A549 (cell line): ENCODE data around the gene SMAD6. TPM values are rescaled to one million over a fixed set of nuclear protein-coding genes. Genes with fewer than 3 reads are reported as not detected.

Experiments used
- ATAC-seq, 2 experiments: fragments of 200-7000 bp in 1 of 2; fragments of >200 bp in 1 of 2; cut with Nextera tagmentation in 1 of 2; cut with Tn5 transposase in 1 of 2; 3 replicates each; pipeline versions ENCODE4 v1.8.0 to v1.9.1; 2018 to 2020; ENCODE audit warnings: mild to moderate bottlenecking in 1 of 2, moderate library complexity in 1 of 2
- CTCF ChIA-PET: fragments of 300-600 bp; sonication (Branson Sonifier 250); formaldehyde crosslinking; extraction: SDS; loops from one replicate; lab custom pipeline; 2021; ENCODE audit warnings: antibody characterized with exemption, inconsistent platforms; lab: Yijun Ruan, JAX
- POLR2A ChIA-PET: fragments of 350-600 bp; formaldehyde crosslinking; extraction: SDS; loops from one replicate; lab custom pipeline; 2021; ENCODE audit warnings: antibody characterized with exemption, inconsistent platforms; lab: Yijun Ruan, JAX
- DNase-seq, 2 experiments: peaks; one replicate each; pipeline versions ENCODE4 v3.0.0 to v3.0.0-alpha.2; 2011 to 2016; ENCODE audit warnings: low read depth in 1 of 2, low spot score in 1 of 2
- FAIRE-seq: peaks from 2 replicates; lab custom pipeline; 2011; peaks lifted over from hg19 to GRCh38; lab: Jason Lieb, UNC
- H3K27ac ChIP-seq, 2 experiments: fragments of >200 bp; sonication (Bioruptor Twin); formaldehyde crosslinking; 3 replicates each; pipeline ENCODE4 v1.5.1; 2016 to 2017
- H3K4me1 ChIP-seq: fragments of >200 bp; sonication (Bioruptor Twin); formaldehyde crosslinking; 3 replicates; pipeline ENCODE4 v1.6.1; 2016
- H3K4me2 ChIP-seq: fragments of >200 bp; sonication (Bioruptor Twin); formaldehyde crosslinking; 3 replicates; pipeline ENCODE4 v1.6.1; 2016
- H3K4me3 ChIP-seq: fragments of >200 bp; sonication (Bioruptor Twin); formaldehyde crosslinking; 3 replicates; pipeline ENCODE4 v1.5.1; 2016
- H3K9me3 ChIP-seq: fragments of >200 bp; sonication (Bioruptor Twin); formaldehyde crosslinking; 3 replicates; pipeline ENCODE4 v1.6.1; 2016
- ATOH8 ChIP-seq: fragments of 250-450 bp; sonication (Bioruptor Pico); IDR thresholded peaks from 2 replicates; pipeline ENCODE4 v1.5.0; 2020; ENCODE audit warnings: low read depth, mild to moderate bottlenecking, moderate library complexity
- CEBPB ChIP-seq, 2 experiments: fragments of >200 bp in 1 of 2; sonication (Bioruptor Twin) in 1 of 2; formaldehyde crosslinking in 1 of 2; IDR thresholded peaks; 2 replicates each; pipeline ENCODE4 v1.6.1; 2012 to 2016
- FOSL2 ChIP-seq, 2 experiments: fragments of 450-650 bp in 1 of 2; fragments of >200 bp in 1 of 2; sonication (Bioruptor Twin) in 1 of 2; formaldehyde crosslinking; IDR thresholded peaks; 2 replicates each; pipeline versions ENCODE4 v1.5.0 to v1.6.1; 2016 to 2020; ENCODE audit warnings: mild to moderate bottlenecking in 1 of 2, moderate library complexity in 1 of 2
- HDAC2 ChIP-seq: fragments of 200-600 bp; sonication (generic); IDR thresholded peaks from 2 replicates; pipeline ENCODE4 v1.6.1; 2016
- HEYL ChIP-seq: fragments of 250-450 bp; sonication (Bioruptor Pico); IDR thresholded peaks from 2 replicates; pipeline ENCODE4 v1.8.0; 2021; ENCODE audit warnings: mild to moderate bottlenecking, moderate library complexity
- JUNB ChIP-seq: fragments of >200 bp; sonication (Bioruptor Twin); formaldehyde crosslinking; IDR thresholded peaks from 2 replicates; pipeline ENCODE4 v1.6.1; 2016
- MAX ChIP-seq: IDR thresholded peaks from 2 replicates; pipeline ENCODE4 v1.6.1; 2012
- MYC ChIP-seq: IDR thresholded peaks from 2 replicates; pipeline ENCODE4 v1.6.1; 2012; ENCODE audit warnings: mild to moderate bottlenecking, inconsistent platforms, low read length, improper control_type of control experiment, borderline replicate concordance
- POLR2AphosphoS2 ChIP-seq: conservative IDR thresholded peaks from 2 replicates; pipeline ENCODE4 v1.6.1; 2012; ENCODE audit warnings: low read length, improper control_type of control experiment, inconsistent platforms
- ZFP36 ChIP-seq: fragments of 450-650 bp; IDR thresholded peaks from 2 replicates; pipeline ENCODE4 v1.6.1; 2014; ENCODE audit warnings: borderline replicate concordance; ENCODE audit not compliant: partially characterized antibody
- WGBS: methylation state at CpG from one replicate; pipeline ENCODE4 v1.1.6; 2017; ENCODE audit errors: missing lambda C conversion rate; 5-methylcytosine and 5-hydroxymethylcytosine counted together
- polyA plus RNA-seq, 4 experiments: library from polyadenylated mRNA; depleted of rRNA in 3 of 4; stranded (reverse); fragments of >200 nt; fragmentation: RNase III in 1 of 4; extraction: RNeasy Plus Mini Kit Qiagen cat#74134 plus additional on column Dnase treatment in 1 of 4; gene quantifications; 2 replicates in 3 of 4; 3 replicates in 1 of 4; pipeline ENCODE4 v1.2.3, GENCODE V29; 2011 to 2017
- TF ChIP-seq, protein P1 (sequence below): fragments of 150-350 bp; IDR thresholded peaks from 2 replicates; pipeline ENCODE4 v1.6.1; 2014; ENCODE audit warnings: low read depth, mild to moderate bottlenecking, low read length
- TF ChIP-seq, protein P2 (sequence below): fragments of >200 bp; sonication (Bioruptor Twin); formaldehyde crosslinking; IDR thresholded peaks from 3 replicates; pipeline ENCODE4 v1.6.1; 2016

The SMAD6 gene
- polyA plus RNA-seq, 2 of the 4 experiments (the other 2 are of a cell fraction), result 9.6 to 46.6 TPM

DNA sequence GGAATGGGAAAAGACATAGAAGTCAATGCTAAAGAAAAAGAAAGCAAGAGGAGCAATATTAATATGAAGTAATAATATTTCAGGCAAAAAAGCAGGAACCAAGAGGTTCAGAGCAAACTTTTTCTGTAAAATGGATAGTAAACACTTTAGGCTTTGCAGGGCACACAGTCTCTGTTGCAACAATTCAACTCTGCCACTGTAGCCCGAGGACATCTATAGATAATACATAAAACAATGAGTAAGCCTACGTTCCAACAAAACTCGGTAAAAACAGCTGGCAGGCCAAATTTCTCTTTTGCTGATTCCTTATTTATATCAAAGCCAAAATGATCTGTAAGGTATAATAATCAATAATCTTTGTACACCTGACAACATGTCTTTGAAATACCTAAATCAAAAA is 56.8 kb downstream of the SMAD6 start:
- WGBS, result 2% methylated on average over 3 of the region's 3 CpGs
- Histone ChIP-seq H3K9me3 (peaks cover 18% of the 10 kb centered on the region), H3K4me2 (peak overlapping the region; percentile 81), H3K4me3 (0 out of 3 replicates have a peak overlapping the region, but pooled peaks have one; percentile 4), H3K27ac (peak overlapping the region; percentile 93 to 94)
- POLR2A ChIA-PET, result interaction anchor here (1.6 kb wide), 1 partner anchor 9 kb away, joined by 6 read pairs; no protein-coding TSS in a partner anchor
- peak; percentile 88 for FAIRE-seq
- TF ChIP-seq JUNB (peak; percentile 13; the same call in 1 of the 2 replicates), FOSL2 (IDR thresholded peaks at IDR 0.05) (no peak), FOSL2 (CRISPR knock-in tag; IDR thresholded peaks at IDR 0.05) (0 out of 2 replicates have a peak, but pooled peaks have one; percentile 39), MYC (no peak), POLR2AphosphoS2 (no peak), CEBPB (IDR thresholded peaks at IDR 0.05) (peak; percentile 36 to 82; a peak in 3 of 4 replicates), ATOH8 (CRISPR knock-in tag) (no peak), HDAC2 (no peak)
- TF ChIP-seq, protein P1, sequence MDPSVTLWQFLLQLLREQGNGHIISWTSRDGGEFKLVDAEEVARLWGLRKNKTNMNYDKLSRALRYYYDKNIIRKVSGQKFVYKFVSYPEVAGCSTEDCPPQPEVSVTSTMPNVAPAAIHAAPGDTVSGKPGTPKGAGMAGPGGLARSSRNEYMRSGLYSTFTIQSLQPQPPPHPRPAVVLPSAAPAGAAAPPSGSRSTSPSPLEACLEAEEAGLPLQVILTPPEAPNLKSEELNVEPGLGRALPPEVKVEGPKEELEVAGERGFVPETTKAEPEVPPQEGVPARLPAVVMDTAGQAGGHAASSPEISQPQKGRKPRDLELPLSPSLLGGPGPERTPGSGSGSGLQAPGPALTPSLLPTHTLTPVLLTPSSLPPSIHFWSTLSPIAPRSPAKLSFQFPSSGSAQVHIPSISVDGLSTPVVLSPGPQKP, result no peak
- TF ChIP-seq, all 56 proteins: peak for 3
- ATAC-seq (no peak), DNase-seq (no peak)
- CTCF ChIA-PET, result interaction anchor here (1.5 to 42.9 kb wide), 5 partner anchors 10 to 93 kb away, joined by 3 to 779 read pairs (median 36); partner anchors contain the start of gene SMAD6
- H3K4me1 ChIP-seq, result peaks cover 77% of the 10 kb centered on the region

DNA sequence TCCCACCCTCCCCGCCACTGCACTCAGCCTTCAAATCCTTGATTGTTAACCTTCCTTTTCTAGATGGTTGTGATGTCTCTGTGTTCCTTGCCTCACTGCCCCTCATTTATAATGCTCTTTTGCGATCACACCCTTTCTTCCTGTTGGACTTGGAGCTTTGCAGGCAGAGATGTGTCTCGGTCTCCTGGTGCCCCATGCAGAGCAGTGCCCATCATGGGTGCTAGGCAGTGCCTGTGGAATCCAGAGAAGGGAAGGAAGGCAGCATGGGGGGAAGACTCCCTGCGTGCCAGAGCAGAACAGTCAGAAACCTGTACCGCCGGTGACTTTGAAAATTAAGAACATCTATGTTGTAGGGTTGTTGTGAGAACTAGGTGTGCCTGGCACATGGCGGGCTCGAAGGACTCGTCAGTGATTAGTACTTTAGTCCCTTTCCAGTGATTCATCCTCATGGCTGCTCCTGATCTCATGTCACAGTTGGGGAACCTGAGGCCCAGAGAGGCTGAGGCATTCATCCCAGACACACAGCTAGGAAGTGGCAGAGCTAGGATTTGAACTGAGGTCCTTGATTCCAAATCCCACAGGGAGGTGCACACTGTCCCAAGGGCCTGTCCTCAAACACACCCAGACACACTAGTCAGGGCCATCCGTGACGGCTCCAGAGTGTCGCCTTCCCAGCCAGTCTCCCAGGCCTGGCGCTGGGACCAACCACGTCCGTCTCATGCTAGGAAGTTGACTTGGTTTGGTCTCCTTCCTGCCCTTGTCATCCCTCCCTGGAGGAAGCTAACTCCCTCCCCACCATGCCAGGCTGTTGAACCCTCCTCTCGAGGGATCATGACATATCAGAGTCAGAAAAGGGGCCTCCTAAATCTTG is 58.3 kb downstream of the SMAD6 start:
- FAIRE-seq (no peak), ATAC-seq (no peak)
- H3K4me2 ChIP-seq, result peak overlapping the region; percentile 83
- POLR2A ChIA-PET, result no interaction called here
- 90% methylated on average over 15 of the region's 16 CpGs for WGBS
- CTCF ChIA-PET, result interaction anchor here (0.8 to 42.9 kb wide), 7 partner anchors 10 to 145 kb away, joined by 3 to 779 read pairs (median 10); partner anchors contain the start of gene SMAD6
- H3K9me3 ChIP-seq, result peaks cover 4% of the 10 kb centered on the region
- no peak overlapping the region for H3K4me3 ChIP-seq
- peaks cover 92% of the 10 kb centered on the region for H3K4me1 ChIP-seq
- peak overlapping the region; percentile 93 to 94 for H3K27ac ChIP-seq
- TF ChIP-seq ZFP36 (peak; percentile 49), FOSL2 (IDR thresholded peaks at IDR 0.05) (no peak), FOSL2 (CRISPR knock-in tag; IDR thresholded peaks at IDR 0.05) (no peak)
- TF ChIP-seq, all 56 proteins: peak for 1
- no peak for DNase-seq

GRCh38 chr15:66760968-66761725 is 59.1 kb downstream of the SMAD6 start:
- WGBS, result 51% methylated on average over 16 of the region's 16 CpGs
- Histone ChIP-seq H3K4me2 (peak overlapping the region; percentile 83), H3K4me3 (no peak overlapping the region), H3K4me1 (peaks cover 97% of the 10 kb centered on the region), H3K27ac (peak overlapping the region; percentile 93 to 94), H3K9me3 (no peaks in the 10 kb centered on the region)
- POLR2A ChIA-PET, result interaction anchor here (1.5 kb wide), 1 partner anchor 54 kb away, joined by 4 read pairs; no protein-coding TSS in a partner anchor
- no peak for DNase-seq
- ATAC-seq, result no peak; a peak in 1 of 6 replicates
- CTCF ChIA-PET, result interaction anchor here (0.8 to 42.9 kb wide), 8 partner anchors 9 to 146 kb away, joined by 3 to 779 read pairs (median 8); partner anchors contain the start of gene SMAD6
- TF ChIP-seq, protein P2, sequence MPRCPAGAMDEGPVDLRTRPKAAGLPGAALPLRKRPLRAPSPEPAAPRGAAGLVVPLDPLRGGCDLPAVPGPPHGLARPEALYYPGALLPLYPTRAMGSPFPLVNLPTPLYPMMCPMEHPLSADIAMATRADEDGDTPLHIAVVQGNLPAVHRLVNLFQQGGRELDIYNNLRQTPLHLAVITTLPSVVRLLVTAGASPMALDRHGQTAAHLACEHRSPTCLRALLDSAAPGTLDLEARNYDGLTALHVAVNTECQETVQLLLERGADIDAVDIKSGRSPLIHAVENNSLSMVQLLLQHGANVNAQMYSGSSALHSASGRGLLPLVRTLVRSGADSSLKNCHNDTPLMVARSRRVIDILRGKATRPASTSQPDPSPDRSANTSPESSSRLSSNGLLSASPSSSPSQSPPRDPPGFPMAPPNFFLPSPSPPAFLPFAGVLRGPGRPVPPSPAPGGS, result no peak
- TF ChIP-seq HEYL (no peak), MAX (peak; percentile 13; the same call in 1 of the 2 replicates)
- FAIRE-seq, result no peak
